ENCODE data around the gene MICU2.

DNA sequence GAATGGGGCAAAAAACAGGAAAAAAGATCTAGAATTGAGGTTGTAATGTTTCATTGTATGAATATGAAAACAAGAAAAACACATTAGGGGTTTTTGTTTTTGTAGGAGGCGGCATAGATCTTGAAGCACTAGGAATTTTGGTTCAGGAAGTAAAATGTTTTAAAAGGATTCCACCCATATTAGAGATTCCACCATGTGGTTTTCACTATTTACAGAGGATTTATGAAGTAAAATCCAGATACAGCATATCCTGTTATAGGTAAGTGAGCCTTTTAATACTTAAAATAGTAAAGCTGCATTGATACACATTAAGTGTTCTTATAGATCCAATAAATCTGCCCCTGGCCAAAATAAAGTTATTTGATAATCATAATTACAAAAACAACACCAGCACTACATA is 61.4 kb downstream of the MICU2 start:
- TF ChIP-seq, protein P1, sequence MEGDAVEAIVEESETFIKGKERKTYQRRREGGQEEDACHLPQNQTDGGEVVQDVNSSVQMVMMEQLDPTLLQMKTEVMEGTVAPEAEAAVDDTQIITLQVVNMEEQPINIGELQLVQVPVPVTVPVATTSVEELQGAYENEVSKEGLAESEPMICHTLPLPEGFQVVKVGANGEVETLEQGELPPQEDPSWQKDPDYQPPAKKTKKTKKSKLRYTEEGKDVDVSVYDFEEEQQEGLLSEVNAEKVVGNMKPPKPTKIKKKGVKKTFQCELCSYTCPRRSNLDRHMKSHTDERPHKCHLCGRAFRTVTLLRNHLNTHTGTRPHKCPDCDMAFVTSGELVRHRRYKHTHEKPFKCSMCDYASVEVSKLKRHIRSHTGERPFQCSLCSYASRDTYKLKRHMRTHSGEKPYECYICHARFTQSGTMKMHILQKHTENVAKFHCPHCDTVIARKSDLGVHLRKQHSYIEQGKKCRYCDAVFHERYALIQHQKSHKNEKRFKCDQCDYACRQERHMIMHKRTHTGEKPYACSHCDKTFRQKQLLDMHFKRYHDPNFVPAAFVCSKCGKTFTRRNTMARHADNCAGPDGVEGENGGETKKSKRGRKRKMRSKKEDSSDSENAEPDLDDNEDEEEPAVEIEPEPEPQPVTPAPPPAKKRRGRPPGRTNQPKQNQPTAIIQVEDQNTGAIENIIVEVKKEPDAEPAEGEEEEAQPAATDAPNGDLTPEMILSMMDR (IDR thresholded peaks at IDR 0.05; ENCODE audit: insufficient read depth, low read length, poor library complexity, severe bottlenecking), result no peak
- TF ChIP-seq EZH2phosphoT487 (conservative IDR thresholded peaks at IDR 0.05; ENCODE audit: low read length), result no peak
